Cardiac muscle cell (in vitro differentiated cells and primary cell): ENCODE data around the gene TMEM108. TPM values are rescaled to one million over a fixed set of nuclear protein-coding genes. Genes with fewer than 3 reads are reported as not detected.

Source experiments
- DNase-seq, 2 donors: peaks; one replicate each; pipeline versions ENCODE4 v3.0.0 to v3.0.0-alpha.2; 2010 to 2017; ENCODE audit warnings: low read depth in 1 of 2, low spot score in 1 of 2
- H3K27ac ChIP-seq: fragments of 200-600 bp; sonication (generic); 2 replicates; pipeline ENCODE4 v1.5.1; 2016
- H3K27me3 ChIP-seq: fragments of 200-600 bp; sonication (generic); 2 replicates; pipeline ENCODE4 v1.6.0; 2016; ENCODE audit warnings: control low read depth
- H3K36me3 ChIP-seq: fragments of 200-600 bp; sonication (generic); 2 replicates; pipeline ENCODE4 v1.5.1; 2016; ENCODE audit warnings: control low read depth
- H3K4me1 ChIP-seq: fragments of 200-600 bp; sonication (generic); 2 replicates; pipeline ENCODE4 v1.8.1; 2017; ENCODE audit warnings: low read depth, mild to moderate bottlenecking, mixed run types
- H3K4me3 ChIP-seq: fragments of 200-600 bp; sonication (generic); 2 replicates; pipeline ENCODE4 v1.5.1; 2016; ENCODE audit warnings: mild to moderate bottlenecking
- H3K9me3 ChIP-seq: fragments of 200-600 bp; sonication (generic); 2 replicates; pipeline ENCODE4 v1.5.1; 2017; ENCODE audit warnings: low read depth, mild to moderate bottlenecking, control low read depth
- CTCF ChIP-seq: IDR thresholded peaks from 2 replicates; pipeline ENCODE4 v1.5.1; 2012; ENCODE audit warnings: low read depth, mild to moderate bottlenecking, low read length
- polyA plus RNA-seq: library from polyadenylated mRNA; unstranded; fragments of >200 nt; fragmentation: Nextera tagmentation; extraction: Ambion mirVana; gene quantifications from 2 replicates; pipeline ENCODE4 v1.2.1, GENCODE V29; 2016
- total RNA-seq: library from RNA; depleted of rRNA; stranded (reverse); fragments of >200 nt; gene quantifications from 2 replicates; pipeline ENCODE4 v1.2.3, GENCODE V29; 2016

The TMEM108 gene
- total and polyA plus RNA-seq, 2 experiments from 2014 or later, result 1.0 to 1.6 TPM

GRCh38 chr3:133277813-133278212 is 239.6 kb downstream of the TMEM108 start:
- DNase-seq, result peak in 1 of 2 donors; percentile 43
- Histone ChIP-seq H3K4me1 (no peaks in the 10 kb centered on the region), H3K36me3 (no peaks in the 10 kb centered on the region), H3K27ac (no peak overlapping the region), H3K4me3 (no peak overlapping the region), H3K9me3 (no peaks in the 10 kb centered on the region), H3K27me3 (no peaks in the 10 kb centered on the region)
- no peak for TF ChIP-seq CTCF

- no peaks in the 10 kb centered on the region for H3K4me1 ChIP-seq
- no peak overlapping the region for H3K4me3 ChIP-seq
- H3K9me3 ChIP-seq, result no peaks in the 10 kb centered on the region
- H3K27ac ChIP-seq, result no peak overlapping the region
- no peak for TF ChIP-seq CTCF
- H3K27me3 ChIP-seq, result no peaks in the 10 kb centered on the region
- peak in 1 of 2 donors; percentile 24 for DNase-seq
- no peaks in the 10 kb centered on the region for H3K36me3 ChIP-seq
These were observed 240.3 kb downstream of the TMEM108 start for GRCh38 chr3:133278260-133279043.

GRCh38 chr3:133280586-133280985 is 242.4 kb downstream of the TMEM108 start:
- no peak for TF ChIP-seq CTCF
- Histone ChIP-seq H3K36me3 (no peaks in the 10 kb centered on the region), H3K4me3 (no peak overlapping the region), H3K9me3 (no peaks in the 10 kb centered on the region), H3K27ac (no peak overlapping the region), H3K27me3 (no peaks in the 10 kb centered on the region), H3K4me1 (no peaks in the 10 kb centered on the region)
- DNase-seq, result no peak

GRCh38 chr3:133282236-133282635 is 244.0 kb downstream of the TMEM108 start:
- no peaks in the 10 kb centered on the region for H3K27me3 ChIP-seq
- no peak for DNase-seq
- TF ChIP-seq CTCF, result no peak
- no peaks in the 10 kb centered on the region for H3K9me3 ChIP-seq
- H3K4me3 ChIP-seq, result no peak overlapping the region
- H3K27ac ChIP-seq, result no peak overlapping the region
- H3K4me1 ChIP-seq, result no peaks in the 10 kb centered on the region
- H3K36me3 ChIP-seq, result no peaks in the 10 kb centered on the region

- H3K9me3 ChIP-seq, result no peaks in the 10 kb centered on the region
- no peaks in the 10 kb centered on the region for H3K36me3 ChIP-seq
- H3K27ac ChIP-seq, result no peak overlapping the region
- no peak for DNase-seq
- no peak for TF ChIP-seq CTCF
- no peaks in the 10 kb centered on the region for H3K27me3 ChIP-seq
- H3K4me3 ChIP-seq, result no peak overlapping the region
- no peaks in the 10 kb centered on the region for H3K4me1 ChIP-seq
These were observed 246.0 kb downstream of the TMEM108 start for GRCh38 chr3:133283958-133284807.
